Measurements from ENCODE around the gene PUSL1.
A peak's percentile ranks its signal among the peaks of the same experiment; 100 is the strongest.
"Not testable (repeated sequence)": the region's sequence is repeated elsewhere in the genome, so short reads cannot be mapped to it uniquely, and the experiment has no call there.

The PUSL1 gene

GRCh38 chr1:1311107-1312104 is 3.0 kb downstream of the PUSL1 start:
- DNase-seq = no peak

GRCh38 chr1:1312450-1313314 is 4.3 kb downstream of the PUSL1 start:
- DNase-seq = no peak

- DNase-seq = no peak
These were observed 5.3 kb downstream of the PUSL1 start for GRCh38 chr1:1313500-1314236.

GRCh38 chr1:1314237-1314586 is 5.8 kb downstream of the PUSL1 start:
- no peak for DNase-seq

GRCh38 chr1:1314678-1315335 is 6.4 kb downstream of the PUSL1 start:
- no peak for DNase-seq

GRCh38 chr1:1315435-1315954 is 7.1 kb downstream of the PUSL1 start:
- no peak for DNase-seq

GRCh38 chr1:1316199-1316598 is 7.8 kb downstream of the PUSL1 start:
- DNase-seq = not testable (repeated sequence)

GRCh38 chr1:1317420-1317819 is 9.0 kb downstream of the PUSL1 start:
- no peak for DNase-seq

- peak; percentile 35 for DNase-seq
These were observed 9.8 kb downstream of the PUSL1 start for GRCh38 chr1:1318131-1318652.

- DNase-seq = no peak
These were observed 10.6 kb downstream of the PUSL1 start for GRCh38 chr1:1318777-1319645.

GRCh38 chr1:1319646-1319941 is 11.2 kb downstream of the PUSL1 start:
- no peak for DNase-seq

- no peak for DNase-seq
These were observed 12.5 kb downstream of the PUSL1 start for GRCh38 chr1:1320666-1321448.

- DNase-seq = no peak
These were observed 13.1 kb downstream of the PUSL1 start for GRCh38 chr1:1321477-1321876.

GRCh38 chr1:1322418-1322817 is 14.0 kb downstream of the PUSL1 start:
- no peak for DNase-seq

GRCh38 chr1:1322952-1323351 is 14.6 kb downstream of the PUSL1 start:
- no peak for DNase-seq

- DNase-seq = no peak
These were observed 15.7 kb downstream of the PUSL1 start for GRCh38 chr1:1324084-1324523.

- DNase-seq = peak; percentile 59
These were observed 16.3 kb downstream of the PUSL1 start, which contains the start of the genes CPTP and INTS11 for GRCh38 chr1:1324524-1325287. Gene CPTP, plus strand, starts transcription at chr1:1324802. Its CDS starts 2,109 bp downstream, at chr1:1326911. Gene INTS11, minus strand, starts transcription at chr1:1324660. Its CDS starts 52 bp downstream, at chr1:1324608.

GRCh38 chr1:1325288-1326074 is 17.1 kb downstream of the PUSL1 start:
- no peak for DNase-seq
